AG09319 (cell line): Measurements from ENCODE around the gene THOC5.

Source experiments
- DNase-seq: peaks from one replicate; pipeline ENCODE4 v3.0.0-alpha.2; 2010; ENCODE audit warnings: low read depth; ENCODE audit errors: extremely low read depth
- TF ChIP-seq, protein P1 (sequence below): IDR thresholded peaks from 2 replicates; pipeline ENCODE4 v1.5.1; 2011; ENCODE audit warnings: low read depth, mild to moderate bottlenecking, inconsistent platforms, low read length, moderate library complexity

THOC5 gene

DNA sequence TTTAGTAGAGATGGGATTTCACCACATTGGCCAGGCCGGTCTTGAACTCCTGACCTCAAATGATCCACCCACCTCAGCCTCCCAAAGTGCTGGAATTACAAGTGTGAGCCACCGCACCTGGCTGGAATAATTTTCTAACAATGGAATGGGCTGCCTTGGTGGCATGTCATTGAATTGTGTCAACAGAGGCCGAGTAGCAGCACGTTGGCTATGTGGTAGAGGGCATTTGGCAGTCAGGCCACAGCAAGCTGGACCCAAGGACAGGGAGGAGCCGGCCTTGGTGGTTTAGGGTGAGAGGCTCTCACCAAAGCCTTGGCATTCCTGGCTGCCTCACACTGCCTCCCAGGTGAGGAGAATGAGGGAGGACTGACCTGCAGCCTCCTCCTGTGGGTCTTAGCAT, 31.4 kb upstream of the THOC5 start:
- no peak for DNase-seq
- TF ChIP-seq, protein P1, sequence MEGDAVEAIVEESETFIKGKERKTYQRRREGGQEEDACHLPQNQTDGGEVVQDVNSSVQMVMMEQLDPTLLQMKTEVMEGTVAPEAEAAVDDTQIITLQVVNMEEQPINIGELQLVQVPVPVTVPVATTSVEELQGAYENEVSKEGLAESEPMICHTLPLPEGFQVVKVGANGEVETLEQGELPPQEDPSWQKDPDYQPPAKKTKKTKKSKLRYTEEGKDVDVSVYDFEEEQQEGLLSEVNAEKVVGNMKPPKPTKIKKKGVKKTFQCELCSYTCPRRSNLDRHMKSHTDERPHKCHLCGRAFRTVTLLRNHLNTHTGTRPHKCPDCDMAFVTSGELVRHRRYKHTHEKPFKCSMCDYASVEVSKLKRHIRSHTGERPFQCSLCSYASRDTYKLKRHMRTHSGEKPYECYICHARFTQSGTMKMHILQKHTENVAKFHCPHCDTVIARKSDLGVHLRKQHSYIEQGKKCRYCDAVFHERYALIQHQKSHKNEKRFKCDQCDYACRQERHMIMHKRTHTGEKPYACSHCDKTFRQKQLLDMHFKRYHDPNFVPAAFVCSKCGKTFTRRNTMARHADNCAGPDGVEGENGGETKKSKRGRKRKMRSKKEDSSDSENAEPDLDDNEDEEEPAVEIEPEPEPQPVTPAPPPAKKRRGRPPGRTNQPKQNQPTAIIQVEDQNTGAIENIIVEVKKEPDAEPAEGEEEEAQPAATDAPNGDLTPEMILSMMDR = no peak

DNA sequence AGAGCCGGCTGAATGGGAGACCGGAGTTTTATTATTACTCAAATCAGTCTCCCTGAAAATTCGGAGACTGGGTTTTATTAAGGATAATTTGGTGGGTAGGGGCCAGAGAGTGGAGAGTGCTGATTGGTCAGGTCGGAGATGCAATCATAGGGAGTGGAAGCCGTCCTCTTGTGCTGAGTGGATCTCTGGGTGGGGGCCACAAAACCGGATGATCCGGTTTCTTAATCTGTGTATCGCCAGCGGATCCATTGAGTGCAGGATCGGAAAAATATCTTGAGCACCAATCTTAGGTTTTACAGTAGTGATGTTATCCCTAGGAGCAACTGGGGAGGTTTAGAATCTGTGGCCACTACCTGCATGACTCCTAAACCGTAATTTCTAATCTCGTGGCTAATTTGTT, 28.2 kb upstream of the THOC5 start:
- DNase-seq = no peak
- TF ChIP-seq, protein P1 = no peak

DNA sequence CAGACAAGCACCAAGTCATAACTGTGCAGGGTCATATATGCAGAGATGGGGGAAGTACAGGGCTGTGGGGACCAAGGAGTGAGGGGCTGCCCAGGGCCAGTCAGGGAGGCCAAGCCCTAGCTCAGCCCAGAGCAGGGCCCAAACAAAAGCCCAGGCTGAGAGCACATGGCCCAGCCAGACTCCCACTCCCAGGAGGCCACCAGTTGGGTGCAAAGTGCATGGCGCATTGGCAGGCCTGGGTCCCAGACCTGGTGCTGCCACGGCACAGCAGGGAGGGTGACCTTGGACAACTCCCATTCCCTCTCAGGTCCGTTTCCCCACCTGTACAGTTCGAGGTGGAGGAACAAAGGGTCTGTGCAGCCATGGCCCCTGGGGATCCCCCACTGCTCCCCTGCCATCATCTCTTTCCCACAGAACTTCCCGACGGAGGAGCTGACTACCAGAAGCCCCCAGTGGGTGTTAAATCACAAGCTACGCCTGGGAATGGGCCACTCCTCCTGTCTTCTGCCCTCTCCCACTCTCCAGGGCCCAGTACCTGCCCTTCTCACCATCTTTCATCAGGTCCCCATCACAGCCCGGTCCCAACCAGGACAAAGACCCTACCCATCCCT, 26.7 kb upstream of the THOC5 start:
- TF ChIP-seq, protein P1 = no peak
- DNase-seq = no peak

DNA sequence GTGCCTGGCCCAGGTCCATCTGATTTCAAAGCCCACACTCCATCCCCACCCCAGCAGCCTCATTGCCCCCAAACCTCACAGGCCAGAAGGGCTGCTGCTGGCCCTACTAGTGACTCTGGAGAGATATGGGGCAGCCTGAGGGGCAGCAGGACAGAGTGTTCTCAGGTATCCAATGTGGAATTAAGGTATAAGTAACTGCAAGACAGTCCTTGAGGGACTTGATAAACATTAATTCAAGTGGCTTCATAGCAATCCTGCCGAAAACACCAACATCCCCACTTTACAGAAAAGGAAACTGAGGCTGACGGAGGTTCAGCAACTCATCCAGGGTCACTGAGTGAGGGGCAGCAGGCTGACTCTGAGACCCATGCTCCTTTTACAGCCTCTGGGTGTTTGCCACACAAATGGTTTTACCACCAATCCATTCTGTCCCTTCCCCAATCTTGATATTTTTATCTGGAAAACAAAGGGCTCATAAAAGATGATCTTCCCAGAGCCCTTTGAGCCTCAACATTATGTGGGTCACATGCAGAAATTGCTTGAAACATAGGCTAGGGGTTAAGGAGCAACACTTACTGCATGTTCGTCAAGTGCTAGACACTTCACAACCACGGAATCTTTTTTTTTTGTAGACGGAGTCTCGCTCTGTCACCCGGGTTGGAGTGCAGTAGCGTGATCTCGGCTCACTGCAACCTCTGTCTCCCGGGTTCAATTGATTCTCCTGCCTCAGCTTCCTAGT, 25.1 kb upstream of the THOC5 start:
- DNase-seq = no peak
- TF ChIP-seq, protein P1 = no peak

DNA sequence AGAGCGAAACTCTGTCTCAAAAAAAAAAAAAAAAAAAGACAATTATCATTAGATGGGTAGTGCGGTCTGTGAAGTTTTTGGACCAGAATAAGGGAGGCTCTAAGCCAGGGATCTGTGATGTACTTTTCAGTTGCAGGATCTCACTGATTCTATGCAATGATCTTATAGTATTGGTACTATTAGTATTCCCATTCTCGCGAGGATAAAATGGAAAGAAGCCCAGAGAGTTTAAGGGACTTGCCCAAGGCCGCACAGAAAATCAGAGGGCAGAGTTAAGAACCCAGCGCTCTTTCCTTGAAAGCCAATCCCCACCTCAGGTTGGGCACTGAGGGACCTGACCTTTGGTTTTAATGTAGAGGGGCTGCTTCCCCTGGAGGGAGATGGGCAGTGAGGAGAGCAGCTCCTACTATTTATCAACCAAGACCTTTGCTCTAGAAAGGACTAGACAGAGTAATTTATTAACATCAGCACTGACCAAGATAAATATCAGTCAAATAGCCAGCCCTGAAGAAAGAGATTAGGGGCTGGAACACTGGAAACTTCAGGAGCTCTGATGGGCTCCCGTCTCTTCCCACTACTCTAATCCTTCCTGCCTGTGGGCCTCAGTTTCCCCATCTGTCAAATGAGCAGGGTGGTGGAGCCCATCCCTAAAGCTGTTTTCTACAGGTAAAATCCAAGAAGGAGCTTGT, 21.3 kb upstream of the THOC5 start:
- DNase-seq = no peak
- TF ChIP-seq, protein P1 = no peak

DNA sequence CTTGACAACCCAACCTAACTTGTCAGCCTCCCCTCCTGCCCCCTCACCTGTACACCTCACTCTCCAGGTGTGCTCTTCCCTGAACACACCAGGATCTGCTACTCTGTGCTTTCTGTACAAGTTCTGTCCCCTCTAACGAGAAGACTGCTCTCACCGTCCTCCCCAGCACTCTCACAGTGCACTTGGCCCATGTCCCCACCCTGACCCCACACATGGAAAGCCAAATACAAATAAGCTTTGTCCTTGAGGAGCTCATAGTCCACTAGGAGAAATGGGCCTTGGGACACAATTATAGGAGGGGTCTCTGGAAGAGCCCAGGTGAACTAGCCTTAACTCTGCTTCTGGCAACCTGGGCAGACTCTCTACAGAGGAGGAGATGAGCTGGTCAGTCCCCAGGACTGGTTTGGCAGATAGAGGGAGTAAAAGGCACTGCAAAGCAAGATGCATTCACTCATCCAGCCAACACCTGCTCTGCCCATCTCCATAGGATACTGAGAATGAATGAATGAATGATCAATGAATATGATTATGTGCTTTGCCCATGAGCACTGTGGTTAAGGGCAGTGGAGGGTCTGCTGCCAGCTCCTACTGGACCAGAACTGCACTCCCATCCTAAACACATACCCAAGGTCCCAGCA, 17.5 kb upstream of the THOC5 start:
- TF ChIP-seq, protein P1 = no peak
- no peak for DNase-seq
